ENCODE measurements around the gene TPP1.

The TPP1 gene

GRCh38 chr11:6576471-6577373 is 42.5 kb downstream of the TPP1 start:
- Histone ChIP-seq H3K23ac (ENCODE audit: low read length in 2 of 2) (no peak overlapping the region), H2BK120ac (ENCODE audit: low read depth, low read length) (no peak overlapping the region), H3K4ac (ENCODE audit: low read depth in 1 of 2, low read length in 2 of 2) (no peak overlapping the region), H4K8ac (ENCODE audit: low read length) (no peak overlapping the region), H2BK5ac (ENCODE audit: low read depth, low read length, poor library complexity, severe bottlenecking) (no peak overlapping the region), H3K14ac (ENCODE audit: low read length in 2 of 2) (peak overlapping the region in 1 of 2 experiments; percentile 41), H2BK15ac (ENCODE audit: low read depth, poor library complexity, severe bottlenecking) (no peak overlapping the region), H3K4me2 (ENCODE audit: low read length, poor library complexity, severe bottlenecking) (no peak overlapping the region), H3K27me3 (ENCODE audit: control insufficient read depth in 1 of 2, insufficient read depth in 1 of 2, low read length in 2 of 2) (no peaks in the 10 kb centered on the region), H3K18ac (ENCODE audit: low read depth in 1 of 2, low read length in 2 of 2) (peak overlapping the region in 1 of 2 experiments; percentile 4), H4K91ac (ENCODE audit: low read length) (peak overlapping the region; percentile 25), H2BK12ac (ENCODE audit: low read length in 2 of 2) (no peak overlapping the region), H3K9me3 (ENCODE audit: control insufficient read depth, low read length) (no peaks in the 10 kb centered on the region), H3K4me1 (ENCODE audit: control insufficient read depth, insufficient read depth, low read depth, low read length) (peaks cover 6% of the 10 kb centered on the region), H2AFZ (ENCODE audit: low read depth, low read length) (no peak overlapping the region), H3K27ac (ENCODE audit: low read length, poor library complexity, severe bottlenecking) (no peak overlapping the region), H3K9ac (ENCODE audit: low read length) (peak overlapping the region; percentile 57), H3K36me3 (ENCODE audit: control insufficient read depth in 1 of 2, insufficient read depth in 2 of 2, low read depth in 1 of 2, low read length in 2 of 2) (peaks cover 8 to 15% of the 10 kb centered on the region in 2 experiments), H3K4me3 (ENCODE audit: insufficient read depth in 1 of 2, low read depth in 1 of 2, low read length in 2 of 2) (peak overlapping the region in 1 of 2 experiments; percentile 40), H3K79me1 (replicated peaks; ENCODE audit: low read length, poor library complexity, severe bottlenecking) (peaks cover 6% of the 10 kb centered on the region), H2AK5ac (ENCODE audit: low read length, severe bottlenecking) (no peak overlapping the region)
- WGBS: 70% methylated on average over 5 of the region's 6 CpGs
- peak; percentile 22 for DNase-seq

- Histone ChIP-seq H3K27me3 (ENCODE audit: control insufficient read depth in 1 of 2, insufficient read depth in 1 of 2, low read length in 2 of 2) (no peaks in the 10 kb centered on the region), H2BK12ac (ENCODE audit: low read length in 2 of 2) (no peak overlapping the region), H3K79me1 (replicated peaks; ENCODE audit: low read length, poor library complexity, severe bottlenecking) (peaks cover 8% of the 10 kb centered on the region), H3K27ac (ENCODE audit: low read length, poor library complexity, severe bottlenecking) (no peak overlapping the region), H2AK5ac (ENCODE audit: low read length, severe bottlenecking) (no peak overlapping the region), H3K9ac (ENCODE audit: low read length) (no peak overlapping the region), H2AFZ (ENCODE audit: low read depth, low read length) (no peak overlapping the region), H4K8ac (ENCODE audit: low read length) (no peak overlapping the region), H3K23ac (ENCODE audit: low read length in 2 of 2) (no peak overlapping the region), H4K91ac (ENCODE audit: low read length) (no peak overlapping the region), H3K18ac (ENCODE audit: low read depth in 1 of 2, low read length in 2 of 2) (no peak overlapping the region), H3K4me1 (ENCODE audit: control insufficient read depth, insufficient read depth, low read depth, low read length) (peaks cover 6% of the 10 kb centered on the region), H3K4ac (ENCODE audit: low read depth in 1 of 2, low read length in 2 of 2) (no peak overlapping the region), H3K14ac (ENCODE audit: low read length in 2 of 2) (no peak overlapping the region), H2BK5ac (ENCODE audit: low read depth, low read length, poor library complexity, severe bottlenecking) (no peak overlapping the region), H2BK15ac (ENCODE audit: low read depth, poor library complexity, severe bottlenecking) (no peak overlapping the region), H3K9me3 (ENCODE audit: control insufficient read depth, low read length) (no peaks in the 10 kb centered on the region), H3K4me3 (ENCODE audit: insufficient read depth in 1 of 2, low read depth in 1 of 2, low read length in 2 of 2) (no peak overlapping the region), H3K36me3 (ENCODE audit: control insufficient read depth in 1 of 2, insufficient read depth in 2 of 2, low read depth in 1 of 2, low read length in 2 of 2) (peaks cover 2 to 23% of the 10 kb centered on the region in 2 experiments), H3K4me2 (ENCODE audit: low read length, poor library complexity, severe bottlenecking) (no peak overlapping the region), H2BK120ac (ENCODE audit: low read depth, low read length) (no peak overlapping the region)
- DNase-seq: no peak
- over 99% methylated on average over 6 of the region's 6 CpGs for WGBS
Measured at GRCh38 chr11:6574816-6575715, 44.2 kb downstream of the TPP1 start.

- H2BK15ac ChIP-seq (ENCODE audit: low read depth, poor library complexity, severe bottlenecking): no peak overlapping the region
- peaks cover 10% of the 10 kb centered on the region for H3K4me1 ChIP-seq (ENCODE audit: control insufficient read depth, insufficient read depth, low read depth, low read length)
- H3K23ac ChIP-seq (ENCODE audit: low read length in 2 of 2): no peak overlapping the region
- H2BK5ac ChIP-seq (ENCODE audit: low read depth, low read length, poor library complexity, severe bottlenecking): no peak overlapping the region
- H3K9me3 ChIP-seq (ENCODE audit: control insufficient read depth, low read length): no peaks in the 10 kb centered on the region
- no peaks in the 10 kb centered on the region for H3K27me3 ChIP-seq (ENCODE audit: control insufficient read depth in 1 of 2, insufficient read depth in 1 of 2, low read length in 2 of 2)
- no peak overlapping the region for H3K27ac ChIP-seq (ENCODE audit: low read length, poor library complexity, severe bottlenecking)
- H2AFZ ChIP-seq (ENCODE audit: low read depth, low read length): no peak overlapping the region
- H3K79me1 ChIP-seq (replicated peaks; ENCODE audit: low read length, poor library complexity, severe bottlenecking): peaks cover 4% of the 10 kb centered on the region
- no peak overlapping the region for H3K9ac ChIP-seq (ENCODE audit: low read length)
- no peak overlapping the region for H2AK5ac ChIP-seq (ENCODE audit: low read length, severe bottlenecking)
- 100% methylated on average over 1 of the region's 2 CpGs for WGBS
- no peak overlapping the region for H3K4me2 ChIP-seq (ENCODE audit: low read length, poor library complexity, severe bottlenecking)
- H2BK12ac ChIP-seq (ENCODE audit: low read length in 2 of 2): no peak overlapping the region
- no peak overlapping the region for H3K14ac ChIP-seq (ENCODE audit: low read length in 2 of 2)
- H3K4ac ChIP-seq (ENCODE audit: low read depth in 1 of 2, low read length in 2 of 2): no peak overlapping the region
- peaks cover 4 to 22% of the 10 kb centered on the region in 2 experiments for H3K36me3 ChIP-seq (ENCODE audit: control insufficient read depth in 1 of 2, insufficient read depth in 2 of 2, low read depth in 1 of 2, low read length in 2 of 2)
- no peak overlapping the region for H2BK120ac ChIP-seq (ENCODE audit: low read depth, low read length)
- no peak overlapping the region for H3K18ac ChIP-seq (ENCODE audit: low read depth in 1 of 2, low read length in 2 of 2)
- H3K4me3 ChIP-seq (ENCODE audit: insufficient read depth in 1 of 2, low read depth in 1 of 2, low read length in 2 of 2): no peak overlapping the region
- DNase-seq: peak; percentile 13
- H4K91ac ChIP-seq (ENCODE audit: low read length): no peak overlapping the region
- H4K8ac ChIP-seq (ENCODE audit: low read length): no peak overlapping the region
Measured at GRCh38 chr11:6572215-6572614, 47.0 kb downstream of the TPP1 start.
